Dedifferentiated amniotic fluid mesenchymal stem cell (primary cell): ENCODE data around the gene TECPR2.

Experiments used
- DNase-seq: peaks from one replicate; pipeline ENCODE4 v3.0.0-alpha.2; 2016; ENCODE audit errors: extremely low spot score

The TECPR2 gene

GRCh38 chr14:102495491-102496330, 133.0 kb downstream of the TECPR2 start:
- DNase-seq = no peak

GRCh38 chr14:102496331-102496691, 133.6 kb downstream of the TECPR2 start:
- no peak for DNase-seq

GRCh38 chr14:102496958-102497744, 134.4 kb downstream of the TECPR2 start:
- DNase-seq = no peak

- no peak for DNase-seq
Observed at GRCh38 chr14:102497998-102498677, 135.4 kb downstream of the TECPR2 start.

GRCh38 chr14:102498678-102499265, 136.0 kb downstream of the TECPR2 start:
- no peak for DNase-seq

GRCh38 chr14:102499401-102500157, 136.8 kb downstream of the TECPR2 start:
- no peak for DNase-seq

- no peak for DNase-seq
Observed at GRCh38 chr14:102500158-102500662, 137.5 kb downstream of the TECPR2 start.

- no peak for DNase-seq
Observed at GRCh38 chr14:102500713-102501112, 138.0 kb downstream of the TECPR2 start.

- DNase-seq = no peak
Observed at GRCh38 chr14:102501751-102502315, 139.1 kb downstream of the TECPR2 start.

GRCh38 chr14:102502571-102502970, 139.8 kb downstream of the TECPR2 start:
- no peak for DNase-seq

- DNase-seq = no peak
Observed at GRCh38 chr14:102503641-102504327, 141.0 kb downstream of the TECPR2 start.

- DNase-seq = no peak
Observed at GRCh38 chr14:102504328-102504999, 141.7 kb downstream of the TECPR2 start.

- DNase-seq = no peak
Observed at GRCh38 chr14:102505000-102505619, 142.4 kb downstream of the TECPR2 start.

- no peak for DNase-seq
Observed at GRCh38 chr14:102505775-102506625, 143.3 kb downstream of the TECPR2 start.

GRCh38 chr14:102506626-102506925, 143.8 kb downstream of the TECPR2 start:
- DNase-seq = no peak

- no peak for DNase-seq
Observed at GRCh38 chr14:102507081-102507856, 144.5 kb downstream of the TECPR2 start.

- no peak for DNase-seq
Observed at GRCh38 chr14:102507857-102508312, 145.1 kb downstream of the TECPR2 start.

- no peak for DNase-seq
Observed at GRCh38 chr14:102508410-102508773, 145.7 kb downstream of the TECPR2 start.
